SK-N-SH (cell line): ENCODE results near the gene EXOC2. TPM values are rescaled to one million over a fixed set of nuclear protein-coding genes. Genes with fewer than 3 reads are reported as not detected.

Source experiments
- CTCF ChIA-PET: fragments of 300-600, 350-600 bp; formaldehyde crosslinking; extraction: SDS; loops from one replicate; lab custom pipeline; 2021; lab: Yijun Ruan, JAX
- POLR2A ChIA-PET: fragments of 350-600 bp; sonication (Branson Sonifier 250); formaldehyde crosslinking; extraction: SDS; loops from one replicate; lab custom pipeline; 2020; ENCODE audit warnings: antibody characterized with exemption, inconsistent platforms; lab: Yijun Ruan, JAX
- DNase-seq: peaks from one replicate; pipeline ENCODE4 v3.0.0; 2012
- H2AFZ ChIP-seq: fragments of 200-600 bp; sonication (generic); 2 replicates; pipeline ENCODE4 v1.8.1; 2016; ENCODE audit warnings: antibody characterized with exemption, mild to moderate bottlenecking, low read depth
- H3F3A ChIP-seq: fragments of 200-600 bp; sonication (generic); replicated peaks from 2 replicates; pipeline ENCODE3; 2016; ENCODE audit warnings: antibody characterized with exemption, mild to moderate bottlenecking; ENCODE audit not compliant: insufficient read depth
- H3K27ac ChIP-seq, 2 experiments: fragments of 200-500 bp in 1 of 2; fragments of 200-600 bp in 1 of 2; sonication (Bioruptor generic) in 1 of 2; sonication (generic), shearing (Covaris generic) in 1 of 2; 2 replicates each; pipeline versions ENCODE4 v1.5.1 to v1.6.1; 2014 to 2016; ENCODE audit warnings: low read depth in 2 of 2, inconsistent platforms in 1 of 2, low read length in 1 of 2, mild to moderate bottlenecking in 1 of 2, mixed read lengths in 1 of 2
- H3K27me3 ChIP-seq: fragments of 200-600 bp; sonication (generic), shearing (Covaris generic); 2 replicates; pipeline ENCODE4 v1.6.1; 2016; ENCODE audit warnings: mixed run types; ENCODE audit not compliant: insufficient read depth
- H3K36me3 ChIP-seq, 2 experiments: fragments of 200-500 bp in 1 of 2; fragments of 200-600 bp in 1 of 2; sonication (Bioruptor generic) in 1 of 2; sonication (generic) in 1 of 2; replicated peaks in 1 of 2; 2 replicates each; pipeline versions ENCODE3 to v1.5.1; 2014 to 2016; ENCODE audit warnings: low read length in 1 of 2, mild to moderate bottlenecking in 1 of 2; ENCODE audit not compliant: insufficient read depth in 2 of 2, control insufficient read depth in 1 of 2
- H3K4me1 ChIP-seq, 2 experiments: fragments of 200-500 bp in 1 of 2; fragments of 200-600 bp in 1 of 2; sonication (Bioruptor generic) in 1 of 2; sonication (generic), shearing (Covaris generic) in 1 of 2; 2 replicates each; pipeline versions ENCODE4 v1.5.1 to v1.6.1; 2014 to 2016; ENCODE audit warnings: low read depth in 1 of 2, low read length in 1 of 2, mixed run types in 1 of 2; ENCODE audit not compliant: insufficient read depth in 2 of 2, control insufficient read depth in 1 of 2
- H3K4me2 ChIP-seq: fragments of 200-600 bp; sonication (generic), shearing (Covaris generic); 2 replicates; pipeline ENCODE4 v1.6.1; 2017; ENCODE audit warnings: mixed run types
- H3K4me3 ChIP-seq, 2 experiments: fragments of 200-500 bp in 1 of 2; fragments of 200-600 bp in 1 of 2; sonication (Bioruptor generic) in 1 of 2; sonication (generic), shearing (Covaris generic) in 1 of 2; 2 replicates each; pipeline versions ENCODE4 v1.5.1 to v1.8.1; 2014 to 2016; ENCODE audit warnings: low read depth in 2 of 2, inconsistent platforms in 1 of 2, low read length in 1 of 2, mild to moderate bottlenecking in 1 of 2, mixed read lengths in 1 of 2, moderate library complexity in 1 of 2
- H3K79me2 ChIP-seq: fragments of 200-600 bp; sonication (generic); 2 replicates; pipeline ENCODE4 v1.8.1; 2017; ENCODE audit warnings: mild to moderate bottlenecking; ENCODE audit not compliant: insufficient read depth
- H3K9ac ChIP-seq: fragments of 200-600 bp; sonication (generic); 2 replicates; pipeline ENCODE4 v1.6.1; 2017; ENCODE audit warnings: mixed run types
- H3K9me2 ChIP-seq: fragments of 200-600 bp; sonication (generic); 2 replicates; pipeline ENCODE4 v1.6.1; 2017; ENCODE audit warnings: mixed run types
- H3K9me3 ChIP-seq: fragments of 200-600 bp; sonication (generic); 2 replicates; pipeline ENCODE4 v1.6.1; 2017; ENCODE audit warnings: mixed run types, mild to moderate bottlenecking, moderate library complexity
- H4K20me1 ChIP-seq: fragments of 200-600 bp; sonication (generic); 2 replicates; pipeline ENCODE4 v1.6.1; 2017; ENCODE audit warnings: mild to moderate bottlenecking, mixed run types; ENCODE audit not compliant: insufficient read depth
- EP300 ChIP-seq, 2 experiments: IDR thresholded peaks; 2 replicates each; pipeline versions ENCODE4 v1.4.0 to v1.6.1; 2012; ENCODE audit warnings: borderline replicate concordance in 1 of 2, low read depth in 1 of 2, low read length in 1 of 2
- GABPA ChIP-seq: IDR thresholded peaks from 2 replicates; pipeline ENCODE4 v1.4.0; 2012; ENCODE audit warnings: low read depth, mild to moderate bottlenecking
- GATA2 ChIP-seq: sonication (generic); formaldehyde crosslinking; IDR thresholded peaks from 2 replicates; pipeline ENCODE4 v1.5.0; 2020; ENCODE audit warnings: mild to moderate bottlenecking, missing genetic modification reagents
- MEF2A ChIP-seq: IDR thresholded peaks from 2 replicates; pipeline ENCODE4 v1.4.0; 2012; ENCODE audit warnings: low read depth, borderline replicate concordance
- NFIC ChIP-seq: IDR thresholded peaks from 2 replicates; pipeline ENCODE4 v1.4.0; 2012; ENCODE audit warnings: borderline replicate concordance
- NRF1 ChIP-seq: IDR thresholded peaks from 2 replicates; pipeline ENCODE4 v1.6.1; 2012; ENCODE audit warnings: low read depth, mild to moderate bottlenecking, low read length
- RAD21 ChIP-seq: IDR thresholded peaks from 2 replicates; pipeline ENCODE4 v1.6.1; 2012; ENCODE audit warnings: mild to moderate bottlenecking, low read length
- RCOR1 ChIP-seq: fragments of 150-350 bp; IDR thresholded peaks from 2 replicates; pipeline ENCODE4 v1.6.1; 2017; ENCODE audit warnings: antibody characterized with exemption, low read length
- RFX5 ChIP-seq: IDR thresholded peaks from 2 replicates; pipeline ENCODE4 v1.6.1; 2012; ENCODE audit warnings: mild to moderate bottlenecking, improper control_type of control experiment, low read length
- RXRA ChIP-seq: IDR thresholded peaks from 2 replicates; pipeline ENCODE4 v1.4.0; 2012; ENCODE audit warnings: low read depth, mild to moderate bottlenecking, borderline replicate concordance
- TAF1 ChIP-seq: IDR thresholded peaks from 2 replicates; pipeline ENCODE4 v1.6.1; 2012; ENCODE audit warnings: low read depth, mild to moderate bottlenecking, low read length, moderate library complexity, borderline replicate concordance
- TCF12 ChIP-seq: IDR thresholded peaks from 2 replicates; pipeline ENCODE4 v1.4.0; 2012
- TEAD4 ChIP-seq: IDR thresholded peaks from 2 replicates; pipeline ENCODE4 v1.4.0; 2012; ENCODE audit warnings: mild to moderate bottlenecking, borderline replicate concordance; ENCODE audit not compliant: insufficient read depth
- WGBS: methylation state at CpG from one replicate; pipeline ENCODE4 v1.1.6; 2017; ENCODE audit warnings: low lambda C conversion rate; 5-methylcytosine and 5-hydroxymethylcytosine counted together
- polyA plus RNA-seq, 3 experiments: library from polyadenylated mRNA; depleted of rRNA; stranded (reverse); fragments of >200 nt; gene quantifications; 2 replicates each; pipeline ENCODE4 v1.2.3, GENCODE V29; 2012
- TF ChIP-seq, protein P1 (sequence below): IDR thresholded peaks from 2 replicates; pipeline ENCODE4 v1.4.0; 2012; ENCODE audit warnings: low read depth, borderline replicate concordance
- TF ChIP-seq, protein P2 (sequence below): fragments of 150-350 bp; IDR thresholded peaks from 2 replicates; pipeline ENCODE4 v1.6.1; 2016; ENCODE audit warnings: mild to moderate bottlenecking, low read depth, low read length
- TF ChIP-seq, protein P3 (sequence below): IDR thresholded peaks from 2 replicates; pipeline ENCODE4 v1.4.0; 2012; ENCODE audit warnings: low read depth, borderline replicate concordance
- TF ChIP-seq, protein P4 (sequence below): IDR thresholded peaks from 2 replicates; pipeline ENCODE4; 2012
- TF ChIP-seq, protein P5 (sequence below): IDR thresholded peaks from 2 replicates; pipeline ENCODE4 v1.6.1; 2012; ENCODE audit warnings: mild to moderate bottlenecking, low read depth, low read length, moderate library complexity
- TF ChIP-seq, protein P6 (sequence below): fragments of 200-600 bp; sonication (generic); IDR thresholded peaks from 2 replicates; pipeline ENCODE4 v1.6.1; 2017; ENCODE audit warnings: antibody characterized with exemption, mild to moderate bottlenecking, moderate library complexity

Gene EXOC2
- polyA plus RNA-seq, 1 of the 3 experiments (the other 2 are of a cell fraction) = 10.6 TPM

DNA sequence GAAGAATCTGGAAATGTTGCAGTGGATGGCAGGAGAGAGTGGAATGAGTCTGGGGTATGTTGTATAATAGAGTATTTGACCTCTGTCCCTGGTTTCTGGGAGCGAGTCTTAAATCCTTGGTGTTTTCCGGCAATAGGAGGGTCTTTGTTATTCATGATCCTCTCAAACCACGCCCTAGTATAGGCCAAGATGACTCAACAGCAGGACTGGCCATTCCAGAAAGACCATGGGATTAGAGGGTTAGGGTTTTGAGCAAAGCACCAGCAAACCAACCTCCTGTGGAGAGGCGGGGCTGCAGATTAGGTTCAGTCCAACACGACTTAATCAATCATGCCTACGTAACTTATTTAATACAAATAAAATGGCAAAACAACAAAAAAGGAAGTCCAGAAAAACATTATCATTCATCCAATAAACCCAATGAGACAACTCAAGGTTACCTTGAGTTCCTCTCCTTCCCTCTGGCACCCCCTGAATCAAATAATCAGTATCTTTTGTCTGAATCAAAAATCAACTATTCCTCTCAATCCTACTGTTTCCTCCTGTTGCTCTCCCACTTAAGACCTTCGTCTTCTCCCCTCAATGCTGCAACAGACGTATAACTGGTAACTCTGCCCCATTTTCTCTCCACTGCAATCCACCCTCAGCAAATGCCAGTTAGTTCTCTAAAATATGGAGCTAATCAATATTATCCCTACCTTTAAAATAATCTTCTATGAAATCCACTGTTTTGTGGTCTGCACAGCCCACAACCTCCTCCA, 51.5 kb downstream of the EXOC2 start:
- peaks cover 0 to 8% of the 10 kb centered on the region in 2 experiments for H3K36me3 ChIP-seq
- no peak for DNase-seq
- peaks cover 11% of the 10 kb centered on the region; the same call in 1 of the 2 replicates for H3K79me2 ChIP-seq
- WGBS = 97% methylated on average over 8 of the region's 8 CpGs
- no peak overlapping the region for H3K4me2 ChIP-seq
- H3K9ac ChIP-seq = no peak overlapping the region
- ChIA-PET POLR2A (no interaction called here), CTCF (interaction anchor here (1.0 kb wide), 1 partner anchor 48 kb away, joined by 3 read pairs; no protein-coding TSS in a partner anchor)
- H3K4me3 ChIP-seq = no peak overlapping the region
- H3K9me3 ChIP-seq = no peaks in the 10 kb centered on the region
- no peaks in the 10 kb centered on the region for H3K4me1 ChIP-seq
- no peaks in the 10 kb centered on the region for H3F3A ChIP-seq
- no peak overlapping the region for H2AFZ ChIP-seq
- H3K27ac ChIP-seq = no peak overlapping the region
- no peaks in the 10 kb centered on the region for H3K9me2 ChIP-seq
- no peaks in the 10 kb centered on the region for H3K27me3 ChIP-seq
- no peaks in the 10 kb centered on the region; the same call in 1 of the 2 replicates for H4K20me1 ChIP-seq
- TF ChIP-seq MEF2A (no peak), RCOR1 (no peak), TCF12 (no peak), GATA2 (no peak), NRF1 (no peak), RXRA (no peak), TEAD4 (no peak), RFX5 (no peak), RAD21 (no peak), GABPA (no peak), NFIC (no peak), TAF1 (no peak), EP300 (IDR thresholded peaks at IDR 0.05; ENCODE audit: borderline replicate concordance in 1 of 2, low read depth in 1 of 2, low read length in 1 of 2) (no peak)
- TF ChIP-seq, protein P1, sequence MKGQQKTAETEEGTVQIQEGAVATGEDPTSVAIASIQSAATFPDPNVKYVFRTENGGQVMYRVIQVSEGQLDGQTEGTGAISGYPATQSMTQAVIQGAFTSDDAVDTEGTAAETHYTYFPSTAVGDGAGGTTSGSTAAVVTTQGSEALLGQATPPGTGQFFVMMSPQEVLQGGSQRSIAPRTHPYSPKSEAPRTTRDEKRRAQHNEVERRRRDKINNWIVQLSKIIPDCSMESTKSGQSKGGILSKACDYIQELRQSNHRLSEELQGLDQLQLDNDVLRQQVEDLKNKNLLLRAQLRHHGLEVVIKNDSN = no peak
- TF ChIP-seq, protein P2, sequence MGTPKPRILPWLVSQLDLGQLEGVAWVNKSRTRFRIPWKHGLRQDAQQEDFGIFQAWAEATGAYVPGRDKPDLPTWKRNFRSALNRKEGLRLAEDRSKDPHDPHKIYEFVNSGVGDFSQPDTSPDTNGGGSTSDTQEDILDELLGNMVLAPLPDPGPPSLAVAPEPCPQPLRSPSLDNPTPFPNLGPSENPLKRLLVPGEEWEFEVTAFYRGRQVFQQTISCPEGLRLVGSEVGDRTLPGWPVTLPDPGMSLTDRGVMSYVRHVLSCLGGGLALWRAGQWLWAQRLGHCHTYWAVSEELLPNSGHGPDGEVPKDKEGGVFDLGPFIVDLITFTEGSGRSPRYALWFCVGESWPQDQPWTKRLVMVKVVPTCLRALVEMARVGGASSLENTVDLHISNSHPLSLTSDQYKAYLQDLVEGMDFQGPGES = no peak
- TF ChIP-seq, protein P3, sequence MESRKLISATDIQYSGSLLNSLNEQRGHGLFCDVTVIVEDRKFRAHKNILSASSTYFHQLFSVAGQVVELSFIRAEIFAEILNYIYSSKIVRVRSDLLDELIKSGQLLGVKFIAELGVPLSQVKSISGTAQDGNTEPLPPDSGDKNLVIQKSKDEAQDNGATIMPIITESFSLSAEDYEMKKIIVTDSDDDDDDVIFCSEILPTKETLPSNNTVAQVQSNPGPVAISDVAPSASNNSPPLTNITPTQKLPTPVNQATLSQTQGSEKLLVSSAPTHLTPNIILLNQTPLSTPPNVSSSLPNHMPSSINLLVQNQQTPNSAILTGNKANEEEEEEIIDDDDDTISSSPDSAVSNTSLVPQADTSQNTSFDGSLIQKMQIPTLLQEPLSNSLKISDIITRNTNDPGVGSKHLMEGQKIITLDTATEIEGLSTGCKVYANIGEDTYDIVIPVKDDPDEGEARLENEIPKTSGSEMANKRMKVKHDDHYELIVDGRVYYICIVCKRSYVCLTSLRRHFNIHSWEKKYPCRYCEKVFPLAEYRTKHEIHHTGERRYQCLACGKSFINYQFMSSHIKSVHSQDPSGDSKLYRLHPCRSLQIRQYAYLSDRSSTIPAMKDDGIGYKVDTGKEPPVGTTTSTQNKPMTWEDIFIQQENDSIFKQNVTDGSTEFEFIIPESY = no peak
- TF ChIP-seq, protein P4, sequence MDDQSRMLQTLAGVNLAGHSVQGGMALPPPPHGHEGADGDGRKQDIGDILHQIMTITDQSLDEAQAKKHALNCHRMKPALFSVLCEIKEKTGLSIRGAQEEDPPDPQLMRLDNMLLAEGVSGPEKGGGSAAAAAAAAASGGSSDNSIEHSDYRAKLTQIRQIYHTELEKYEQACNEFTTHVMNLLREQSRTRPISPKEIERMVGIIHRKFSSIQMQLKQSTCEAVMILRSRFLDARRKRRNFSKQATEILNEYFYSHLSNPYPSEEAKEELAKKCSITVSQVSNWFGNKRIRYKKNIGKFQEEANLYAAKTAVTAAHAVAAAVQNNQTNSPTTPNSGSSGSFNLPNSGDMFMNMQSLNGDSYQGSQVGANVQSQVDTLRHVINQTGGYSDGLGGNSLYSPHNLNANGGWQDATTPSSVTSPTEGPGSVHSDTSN = no peak
- TF ChIP-seq, protein P5, sequence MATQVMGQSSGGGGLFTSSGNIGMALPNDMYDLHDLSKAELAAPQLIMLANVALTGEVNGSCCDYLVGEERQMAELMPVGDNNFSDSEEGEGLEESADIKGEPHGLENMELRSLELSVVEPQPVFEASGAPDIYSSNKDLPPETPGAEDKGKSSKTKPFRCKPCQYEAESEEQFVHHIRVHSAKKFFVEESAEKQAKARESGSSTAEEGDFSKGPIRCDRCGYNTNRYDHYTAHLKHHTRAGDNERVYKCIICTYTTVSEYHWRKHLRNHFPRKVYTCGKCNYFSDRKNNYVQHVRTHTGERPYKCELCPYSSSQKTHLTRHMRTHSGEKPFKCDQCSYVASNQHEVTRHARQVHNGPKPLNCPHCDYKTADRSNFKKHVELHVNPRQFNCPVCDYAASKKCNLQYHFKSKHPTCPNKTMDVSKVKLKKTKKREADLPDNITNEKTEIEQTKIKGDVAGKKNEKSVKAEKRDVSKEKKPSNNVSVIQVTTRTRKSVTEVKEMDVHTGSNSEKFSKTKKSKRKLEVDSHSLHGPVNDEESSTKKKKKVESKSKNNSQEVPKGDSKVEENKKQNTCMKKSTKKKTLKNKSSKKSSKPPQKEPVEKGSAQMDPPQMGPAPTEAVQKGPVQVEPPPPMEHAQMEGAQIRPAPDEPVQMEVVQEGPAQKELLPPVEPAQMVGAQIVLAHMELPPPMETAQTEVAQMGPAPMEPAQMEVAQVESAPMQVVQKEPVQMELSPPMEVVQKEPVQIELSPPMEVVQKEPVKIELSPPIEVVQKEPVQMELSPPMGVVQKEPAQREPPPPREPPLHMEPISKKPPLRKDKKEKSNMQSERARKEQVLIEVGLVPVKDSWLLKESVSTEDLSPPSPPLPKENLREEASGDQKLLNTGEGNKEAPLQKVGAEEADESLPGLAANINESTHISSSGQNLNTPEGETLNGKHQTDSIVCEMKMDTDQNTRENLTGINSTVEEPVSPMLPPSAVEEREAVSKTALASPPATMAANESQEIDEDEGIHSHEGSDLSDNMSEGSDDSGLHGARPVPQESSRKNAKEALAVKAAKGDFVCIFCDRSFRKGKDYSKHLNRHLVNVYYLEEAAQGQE = no peak
- TF ChIP-seq, protein P6, sequence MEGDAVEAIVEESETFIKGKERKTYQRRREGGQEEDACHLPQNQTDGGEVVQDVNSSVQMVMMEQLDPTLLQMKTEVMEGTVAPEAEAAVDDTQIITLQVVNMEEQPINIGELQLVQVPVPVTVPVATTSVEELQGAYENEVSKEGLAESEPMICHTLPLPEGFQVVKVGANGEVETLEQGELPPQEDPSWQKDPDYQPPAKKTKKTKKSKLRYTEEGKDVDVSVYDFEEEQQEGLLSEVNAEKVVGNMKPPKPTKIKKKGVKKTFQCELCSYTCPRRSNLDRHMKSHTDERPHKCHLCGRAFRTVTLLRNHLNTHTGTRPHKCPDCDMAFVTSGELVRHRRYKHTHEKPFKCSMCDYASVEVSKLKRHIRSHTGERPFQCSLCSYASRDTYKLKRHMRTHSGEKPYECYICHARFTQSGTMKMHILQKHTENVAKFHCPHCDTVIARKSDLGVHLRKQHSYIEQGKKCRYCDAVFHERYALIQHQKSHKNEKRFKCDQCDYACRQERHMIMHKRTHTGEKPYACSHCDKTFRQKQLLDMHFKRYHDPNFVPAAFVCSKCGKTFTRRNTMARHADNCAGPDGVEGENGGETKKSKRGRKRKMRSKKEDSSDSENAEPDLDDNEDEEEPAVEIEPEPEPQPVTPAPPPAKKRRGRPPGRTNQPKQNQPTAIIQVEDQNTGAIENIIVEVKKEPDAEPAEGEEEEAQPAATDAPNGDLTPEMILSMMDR = no peak
- TF ChIP-seq, all 33 proteins: peak for 0
